H1 (cell line): ENCODE results near the gene UBN1. TPM values are rescaled to one million over a fixed set of nuclear protein-coding genes. Genes with fewer than 3 reads are reported as not detected.

Experiments
- CTCF ChIA-PET: fragments of 300-600 bp; sonication (Branson Sonifier 250); formaldehyde crosslinking; loops from one replicate; lab custom pipeline; 2021; ENCODE audit not compliant: partially characterized antibody; lab: Charles Lee
- POLR2A ChIA-PET: fragments of 300-600 bp; sonication (Branson Sonifier 250); formaldehyde crosslinking; loops from one replicate; lab custom pipeline; 2021; ENCODE audit warnings: inconsistent platforms; ENCODE audit not compliant: partially characterized antibody; lab: Charles Lee
- DNase-seq, 2 experiments: peaks; one replicate each; pipeline versions ENCODE4 v3.0.0 to v3.0.0-alpha.2; 2010 to 2022; ENCODE audit warnings: low spot score in 2 of 2, low read depth in 1 of 2, mixed read lengths in 1 of 2
- FAIRE-seq: peaks from 2 replicates; lab custom pipeline; 2011; peaks lifted over from hg19 to GRCh38; lab: Jason Lieb, UNC
- H2AFZ ChIP-seq: 2 replicates; pipeline ENCODE4 v1.8.1; 2012; ENCODE audit warnings: low read length, inconsistent platforms
- H2AK5ac ChIP-seq: 2 replicates; pipeline ENCODE4 v1.6.1; 2013; ENCODE audit warnings: low read depth, low read length
- H2BK120ac ChIP-seq: replicated peaks from 2 replicates; pipeline ENCODE3; 2013; ENCODE audit warnings: low read depth, low read length, inconsistent platforms
- H2BK12ac ChIP-seq: 2 replicates; pipeline ENCODE4 v1.6.1; 2013; ENCODE audit warnings: low read depth, low read length
- H2BK15ac ChIP-seq: 2 replicates; pipeline ENCODE4 v1.6.1; 2013; ENCODE audit warnings: low read length
- H2BK20ac ChIP-seq: 2 replicates; pipeline ENCODE4 v1.6.1; 2013; ENCODE audit warnings: low read length
- H2BK5ac ChIP-seq: 2 replicates; pipeline ENCODE4 v1.6.1; 2013; ENCODE audit warnings: low read depth, low read length
- H3K14ac ChIP-seq: 2 replicates; pipeline ENCODE4 v1.6.1; 2013; ENCODE audit warnings: inconsistent platforms; ENCODE audit not compliant: insufficient read length
- H3K18ac ChIP-seq: 2 replicates; pipeline ENCODE4 v1.6.1; 2013; ENCODE audit warnings: low read length; ENCODE audit errors: extremely low read depth
- H3K23ac ChIP-seq: 2 replicates; pipeline ENCODE4 v1.6.1; 2013; ENCODE audit warnings: inconsistent platforms; ENCODE audit not compliant: insufficient read length
- H3K23me2 ChIP-seq: 2 replicates; pipeline ENCODE4 v1.6.1; 2013; ENCODE audit warnings: low read depth, low read length
- H3K27ac ChIP-seq: 2 replicates; pipeline ENCODE4 v1.6.1; 2011; ENCODE audit warnings: low read depth, low read length, inconsistent platforms
- H3K27me3 ChIP-seq, 4 experiments: replicated peaks in 1 of 4; 1 replicate in 1 of 4; 2 replicates in 3 of 4; pipeline versions ENCODE4 v1.6.1 to v1.8.1; 2011 to 2013; ENCODE audit warnings: low read length in 3 of 4, mild to moderate bottlenecking in 3 of 4, inconsistent platforms in 2 of 4, mixed read lengths in 2 of 4, moderate library complexity in 1 of 4; ENCODE audit not compliant: control insufficient read depth in 3 of 4, insufficient read depth in 3 of 4; ENCODE audit errors: extremely low read depth in 1 of 4
- H3K36me3 ChIP-seq, 4 experiments: 2 replicates each; pipeline versions ENCODE4 v1.6.1 to v1.8.1; 2011 to 2013; ENCODE audit warnings: mild to moderate bottlenecking in 4 of 4, low read length in 3 of 4, moderate library complexity in 2 of 4, control low read depth in 1 of 4, inconsistent platforms in 1 of 4; ENCODE audit not compliant: insufficient read depth in 4 of 4, control insufficient read depth in 2 of 4
- H3K4ac ChIP-seq: replicated peaks from 2 replicates; pipeline ENCODE3; 2013; ENCODE audit warnings: low read length, low read depth, mixed read lengths, inconsistent platforms; ENCODE audit not compliant: insufficient read length
- H3K4me1 ChIP-seq, 4 experiments: replicated peaks in 1 of 4; 1 replicate in 1 of 4; 2 replicates in 3 of 4; pipeline versions ENCODE4 v1.6.1 to v1.8.1; 2011 to 2013; ENCODE audit warnings: low read length in 3 of 4, inconsistent platforms in 2 of 4, mixed read lengths in 1 of 4; ENCODE audit not compliant: insufficient read depth in 4 of 4, control insufficient read depth in 3 of 4
- H3K4me2 ChIP-seq, 2 experiments: 2 replicates each; pipeline versions ENCODE4 v1.6.1 to v1.8.1; 2011 to 2013; ENCODE audit warnings: low read depth in 2 of 2, low read length in 2 of 2, control low read depth in 1 of 2, inconsistent platforms in 1 of 2, mild to moderate bottlenecking in 1 of 2; ENCODE audit not compliant: insufficient read depth in 1 of 2
- H3K4me3 ChIP-seq, 4 experiments: fragments of 200-600, 300-600 bp in 1 of 4; sonication (generic), shearing (Covaris generic), sonication (Bioruptor Twin) in 1 of 4; 2 replicates each; pipeline versions ENCODE4 v1.5.1 to v1.8.1; 2011 to 2016; ENCODE audit warnings: low read length in 4 of 4, low read depth in 3 of 4, control low read depth in 2 of 4, inconsistent platforms in 2 of 4, mild to moderate bottlenecking in 2 of 4, mixed read lengths in 1 of 4, moderate library complexity in 1 of 4; ENCODE audit not compliant: insufficient read depth in 2 of 4; ENCODE audit errors: extremely low read depth in 1 of 4
- H3K56ac ChIP-seq: replicated peaks from 2 replicates; pipeline ENCODE3; 2013; ENCODE audit warnings: low read depth, mild to moderate bottlenecking, mixed read lengths, low read length, inconsistent platforms; ENCODE audit not compliant: insufficient read length
- H3K79me1 ChIP-seq: 2 replicates; pipeline ENCODE4 v1.6.1; 2013; ENCODE audit warnings: low read depth, low read length, control low read depth
- H3K79me2 ChIP-seq, 2 experiments: 2 replicates each; pipeline versions ENCODE4 v1.6.1 to v1.8.1; 2012 to 2013; ENCODE audit warnings: low read length in 2 of 2, mild to moderate bottlenecking in 2 of 2, inconsistent platforms in 1 of 2; ENCODE audit not compliant: insufficient read depth in 2 of 2, control insufficient read depth in 1 of 2
- H3K9ac ChIP-seq, 4 experiments: replicated peaks in 1 of 4; 1 replicate in 1 of 4; 2 replicates in 3 of 4; pipeline versions ENCODE4 v1.6.1 to v1.8.1; 2011 to 2013; ENCODE audit warnings: low read depth in 3 of 4, low read length in 3 of 4, control low read depth in 2 of 4, mild to moderate bottlenecking in 2 of 4, moderate library complexity in 2 of 4, inconsistent platforms in 1 of 4; ENCODE audit errors: extremely low read depth in 1 of 4
- H3K9me3 ChIP-seq, 2 experiments: 2 replicates each; pipeline versions ENCODE4 v1.6.1 to v1.8.1; 2012 to 2013; ENCODE audit warnings: mild to moderate bottlenecking in 2 of 2, moderate library complexity in 2 of 2, control low read depth in 1 of 2, inconsistent platforms in 1 of 2, low read depth in 1 of 2, low read length in 1 of 2, mixed read lengths in 1 of 2; ENCODE audit not compliant: insufficient read depth in 2 of 2
- H4K20me1 ChIP-seq, 2 experiments: replicated peaks in 1 of 2; 2 replicates each; pipeline versions ENCODE3 to v1.8.1; 2011 to 2013; ENCODE audit warnings: inconsistent platforms in 2 of 2, low read length in 2 of 2, mild to moderate bottlenecking in 1 of 2; ENCODE audit not compliant: insufficient read depth in 2 of 2, control insufficient read depth in 1 of 2
- H4K5ac ChIP-seq: 2 replicates; pipeline ENCODE4 v1.6.1; 2013; ENCODE audit warnings: low read length, low read depth, mixed read lengths, inconsistent platforms; ENCODE audit not compliant: insufficient read length
- H4K8ac ChIP-seq: 2 replicates; pipeline ENCODE4 v1.8.0; 2013; ENCODE audit warnings: mild to moderate bottlenecking, moderate library complexity, low read length, inconsistent platforms; ENCODE audit not compliant: insufficient read depth; ENCODE audit errors: extremely low read depth
- H4K91ac ChIP-seq: replicated peaks from 2 replicates; pipeline ENCODE3; 2013; ENCODE audit warnings: low read length, mixed read lengths, inconsistent platforms; ENCODE audit not compliant: insufficient read length
- ATF3 ChIP-seq: IDR thresholded peaks from 2 replicates; pipeline ENCODE4 v1.6.1; 2011; ENCODE audit warnings: low read depth, mild to moderate bottlenecking, low read length; ENCODE audit not compliant: insufficient read depth
- CBX5 ChIP-seq: fragments of 300-800, 300-1000 bp; sonication (generic); IDR thresholded peaks from 2 replicates; pipeline ENCODE4 v1.7.1; 2016; ENCODE audit warnings: antibody characterized with exemption, low read length, low read depth
- JUND ChIP-seq: IDR thresholded peaks from 2 replicates; pipeline ENCODE4 v1.6.1; 2011; ENCODE audit warnings: mild to moderate bottlenecking, improper control_type of control experiment, low read length
- MAX ChIP-seq: IDR thresholded peaks from 2 replicates; pipeline ENCODE4 v1.6.1; 2012; ENCODE audit warnings: inconsistent platforms
- POLR2AphosphoS5 ChIP-seq: IDR thresholded peaks from 2 replicates; pipeline ENCODE4 v1.6.1; 2011; ENCODE audit warnings: low read depth, low read length
- TAF1 ChIP-seq: IDR thresholded peaks from 2 replicates; pipeline ENCODE4 v1.6.1; 2011; ENCODE audit warnings: mild to moderate bottlenecking, low read depth, low read length
- TBP ChIP-seq: IDR thresholded peaks from 2 replicates; pipeline ENCODE4 v1.6.1; 2011; ENCODE audit warnings: low read depth, low read length, improper control_type of control experiment
- YY1 ChIP-seq: IDR thresholded peaks from 2 replicates; pipeline ENCODE4 v1.6.1; 2011; ENCODE audit warnings: low read depth, mild to moderate bottlenecking, low read length
- WGBS, 2 experiments: shearing (Covaris generic) in 1 of 2; methylation state at CpG; one replicate each; pipeline versions ENCODE4 v1.1.6 to v1.1.7; 2013 to 2015; ENCODE audit warnings: low lambda C conversion rate in 2 of 2, mixed read lengths in 2 of 2, inconsistent platforms in 1 of 2, low coverage in 1 of 2, missing lambda C conversion rate in 1 of 2; ENCODE audit not compliant: insufficient replicate concordance in 2 of 2, insufficient coverage in 1 of 2, insufficient read length in 1 of 2; ENCODE audit errors: extremely low coverage in 1 of 2, missing lambda C conversion rate in 1 of 2; 5-methylcytosine and 5-hydroxymethylcytosine counted together
- long read RNA-seq, 2 experiments: library from RNA in 1 of 2; library from capped mRNA in 1 of 2; stranded (forward); transcript quantifications; one replicate each; pipeline ENCODE4 v2.0.0, GENCODE V29; 2021; ENCODE audit warnings: inconsistent platforms in 1 of 2
- polyA minus RNA-seq, 3 experiments: library from RNA; depleted of rRNA, polyadenylated mRNA; stranded (reverse); fragments of >200 nt; gene quantifications; 1 replicate in 2 of 3; 2 replicates in 1 of 3; pipeline ENCODE4 v1.2.3, GENCODE V29; 2011
- polyA plus RNA-seq, 7 experiments: library from polyadenylated mRNA; depleted of rRNA in 3 of 7; stranded (reverse) in 5 of 7; unstranded in 2 of 7; fragments of >200 nt in 5 of 7; fragments of 200-250 nt in 2 of 7; gene quantifications; 1 replicate in 5 of 7; 2 replicates in 1 of 7; 4 replicates in 1 of 7; pipeline versions ENCODE4 v1.2.1 to v1.2.3, GENCODE V29; 2011 to 2013; ENCODE audit warnings: missing spikeins in 2 of 7, mixed read lengths in 2 of 7
- total RNA-seq: library from RNA; stranded (reverse); fragmentation: NEBNext Ultra II Directional; extraction: Animal tissue kit (Norgen Biotek cat#: 25700); gene quantifications from 2 replicates; pipeline ENCODE4 v1.2.1, GENCODE V29; 2021

The UBN1 gene
- total RNA-seq (37.0 and 37.6 TPM in 2 replicates), polyA plus RNA-seq (2011; rRNA removed) (16.2 and 27.4 TPM in 2 replicates), polyA minus RNA-seq (2011; rRNA and poly(A)+ RNA removed) (24.1 and 29.6 TPM in 2 replicates)
- polyA plus RNA-seq (2011; cell fraction: cytosol; rRNA removed), result 22.1 TPM
- 40.8 TPM for polyA plus RNA-seq (2011; cell fraction: nucleus; rRNA removed)
- 25.3 to 29.3 TPM (median 27.3 TPM) in 4 replicates for polyA plus RNA-seq (2012, experiment 1 of 2)
- 11.9 TPM for polyA plus RNA-seq (2012, experiment 2 of 2)
- 24.0 TPM for polyA plus RNA-seq (2013, experiment 1 of 2)
- 21.1 TPM for polyA plus RNA-seq (2013, experiment 2 of 2)
- 23.7 TPM for polyA minus RNA-seq (2011; cell fraction: cytosol; rRNA and poly(A)+ RNA removed)
- polyA minus RNA-seq (2011; cell fraction: nucleus; rRNA and poly(A)+ RNA removed), result 34.8 TPM
- long read RNA-seq, experiment 1, partial matches to known transcripts, result 10 of 30 reads
- long read RNA-seq, experiment 1, other reads (novel, unspliced or antisense), result 20 of 30 reads
- long read RNA-seq, experiment 2, partial matches to known transcripts, result 0 of 4 reads
- long read RNA-seq, experiment 2, other reads (novel, unspliced or antisense), result 4 of 4 reads

GRCh38 chr16:4846901-4847773 lies at the start of gene UBN1, which contains the start of gene GLYR1:
Gene UBN1, plus strand, starts transcription at chr16:4847481. Its CDS starts 5,437 bp downstream, at chr16:4852918.
Gene GLYR1, minus strand, starts transcription at chr16:4847288. Its CDS starts 23 bp downstream, at chr16:4847265.
- H3K9me3 ChIP-seq, result no peaks in the 10 kb centered on the region
- H4K20me1 ChIP-seq, result peaks cover 15 to 23% of the 10 kb centered on the region in 2 experiments
- H3K56ac ChIP-seq, result peak within 1 kb of the TSS; percentile 64
- H2AFZ ChIP-seq, result no peak within 1 kb of the TSS
- H3K79me1 ChIP-seq, result peaks cover 10% of the 10 kb centered on the region
- no peaks in the 10 kb centered on the region for H3K27me3 ChIP-seq
- peak within 1 kb of the TSS; percentile 87 for H3K27ac ChIP-seq
- no peak within 1 kb of the TSS for H2BK15ac ChIP-seq
- no peak for FAIRE-seq
- ChIA-PET POLR2A (interaction anchor here (0.7 to 2.4 kb wide), 12 partner anchors 9 to 170 kb away, joined by 3 to 12 read pairs (median 4); partner anchors contain the start of genes ANKS3, DNAAF8, NUDT16L1 and PPL), CTCF (interaction anchor here (1.0 kb wide), 1 partner anchor 10 kb away, joined by 3 read pairs; no protein-coding TSS in a partner anchor)
- H2BK12ac ChIP-seq, result no peak within 1 kb of the TSS
- H2BK20ac ChIP-seq, result no peak within 1 kb of the TSS
- H2BK5ac ChIP-seq, result peak within 1 kb of the TSS; percentile 66; the same call in 1 of the 2 replicates
- no peak within 1 kb of the TSS for H3K14ac ChIP-seq
- peaks cover 9% of the 10 kb centered on the region for H3K23me2 ChIP-seq
- H3K79me2 ChIP-seq, result peaks cover 20 to 67% of the 10 kb centered on the region in 2 experiments
- H2AK5ac ChIP-seq, result no peak within 1 kb of the TSS
- peak within 1 kb of the TSS; percentile 98 for H4K8ac ChIP-seq
- no peak within 1 kb of the TSS for H2BK120ac ChIP-seq
- H3K36me3 ChIP-seq, result peaks cover 8 to 32% (median 22%) of the 10 kb centered on the region in 4 experiments; a peak in 7 of 8 replicates
- H3K18ac ChIP-seq, result no peak within 1 kb of the TSS
- peak within 1 kb of the TSS; percentile 88 for H4K5ac ChIP-seq
- H3K4ac ChIP-seq, result no peak within 1 kb of the TSS
- peaks cover 3 to 11% (median 5%) of the 10 kb centered on the region in 4 experiments; a peak in 6 of 7 replicates for H3K4me1 ChIP-seq
- WGBS, 2 experiments, result 2% methylated on average over 78 of the region's 126 CpGs; no CpG with 5 or more reads in 1 of the 2 experiments
- DNase-seq, result peak; percentile 85 to 100
- no peak within 1 kb of the TSS for H3K23ac ChIP-seq
- peak within 1 kb of the TSS; percentile 95 to 96 for H3K4me2 ChIP-seq
- no peak within 1 kb of the TSS for H4K91ac ChIP-seq
- peak within 1 kb of the TSS; percentile 88 to 95 (median 90) for H3K4me3 ChIP-seq
- H3K9ac ChIP-seq, result peak within 1 kb of the TSS; percentile 89 to 94 (median 91)
- TF ChIP-seq JUND (peak; percentile 59; the same call in 1 of the 2 replicates), TBP (peak; percentile 80), MAX (peak; percentile 89), POLR2AphosphoS5 (peak; percentile 81), TAF1 (peak; percentile 94), CBX5 (no peak), ATF3 (peak; percentile 99), YY1 (peak; percentile 95)
